GM18861 (cell line): Measurements from ENCODE around the gene PEX6.

Experiments used
- ATAC-seq: cut with Tn5 transposase; IDR thresholded peaks from one replicate; pipeline ENCODE4 v1.9.1; 2021; ENCODE audit not compliant: unreplicated experiment

Gene PEX6, protein sequence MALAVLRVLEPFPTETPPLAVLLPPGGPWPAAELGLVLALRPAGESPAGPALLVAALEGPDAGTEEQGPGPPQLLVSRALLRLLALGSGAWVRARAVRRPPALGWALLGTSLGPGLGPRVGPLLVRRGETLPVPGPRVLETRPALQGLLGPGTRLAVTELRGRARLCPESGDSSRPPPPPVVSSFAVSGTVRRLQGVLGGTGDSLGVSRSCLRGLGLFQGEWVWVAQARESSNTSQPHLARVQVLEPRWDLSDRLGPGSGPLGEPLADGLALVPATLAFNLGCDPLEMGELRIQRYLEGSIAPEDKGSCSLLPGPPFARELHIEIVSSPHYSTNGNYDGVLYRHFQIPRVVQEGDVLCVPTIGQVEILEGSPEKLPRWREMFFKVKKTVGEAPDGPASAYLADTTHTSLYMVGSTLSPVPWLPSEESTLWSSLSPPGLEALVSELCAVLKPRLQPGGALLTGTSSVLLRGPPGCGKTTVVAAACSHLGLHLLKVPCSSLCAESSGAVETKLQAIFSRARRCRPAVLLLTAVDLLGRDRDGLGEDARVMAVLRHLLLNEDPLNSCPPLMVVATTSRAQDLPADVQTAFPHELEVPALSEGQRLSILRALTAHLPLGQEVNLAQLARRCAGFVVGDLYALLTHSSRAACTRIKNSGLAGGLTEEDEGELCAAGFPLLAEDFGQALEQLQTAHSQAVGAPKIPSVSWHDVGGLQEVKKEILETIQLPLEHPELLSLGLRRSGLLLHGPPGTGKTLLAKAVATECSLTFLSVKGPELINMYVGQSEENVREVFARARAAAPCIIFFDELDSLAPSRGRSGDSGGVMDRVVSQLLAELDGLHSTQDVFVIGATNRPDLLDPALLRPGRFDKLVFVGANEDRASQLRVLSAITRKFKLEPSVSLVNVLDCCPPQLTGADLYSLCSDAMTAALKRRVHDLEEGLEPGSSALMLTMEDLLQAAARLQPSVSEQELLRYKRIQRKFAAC

DNA sequence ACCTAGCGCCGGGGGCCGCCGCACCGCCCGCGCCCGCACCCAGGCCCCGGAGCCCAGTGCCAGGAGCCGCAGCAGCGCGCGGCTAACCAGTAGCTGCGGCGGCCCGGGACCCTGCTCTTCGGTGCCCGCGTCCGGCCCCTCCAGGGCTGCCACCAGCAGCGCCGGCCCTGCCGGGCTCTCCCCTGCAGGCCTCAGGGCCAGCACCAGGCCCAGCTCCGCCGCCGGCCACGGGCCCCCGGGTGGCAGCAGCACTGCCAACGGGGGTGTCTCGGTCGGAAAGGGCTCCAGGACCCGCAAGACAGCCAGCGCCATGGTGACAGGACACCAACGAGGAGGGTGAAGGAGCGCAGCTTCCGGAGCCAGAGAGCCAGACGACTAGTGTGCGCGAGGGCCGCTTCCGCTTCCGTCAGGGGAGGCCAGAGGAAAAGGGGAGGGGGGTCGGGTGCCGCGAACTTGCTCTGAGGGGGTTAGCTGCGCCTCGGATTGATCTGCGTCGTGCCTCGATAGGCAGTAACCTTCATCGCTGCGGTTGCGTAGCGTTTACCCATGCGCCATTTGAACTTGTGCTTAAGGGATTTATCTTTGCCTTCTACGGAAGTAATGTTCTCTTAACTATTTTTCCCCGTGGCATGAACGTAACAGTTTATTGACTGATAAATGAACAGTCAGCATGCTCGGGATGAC, at the start of gene PEX6:
Gene PEX6, minus strand, starts transcription at position 343 of the 684 bp plus-strand sequence. Its CDS starts 31 bp downstream, at position 312.
- ATAC-seq = peak; percentile 72

DNA sequence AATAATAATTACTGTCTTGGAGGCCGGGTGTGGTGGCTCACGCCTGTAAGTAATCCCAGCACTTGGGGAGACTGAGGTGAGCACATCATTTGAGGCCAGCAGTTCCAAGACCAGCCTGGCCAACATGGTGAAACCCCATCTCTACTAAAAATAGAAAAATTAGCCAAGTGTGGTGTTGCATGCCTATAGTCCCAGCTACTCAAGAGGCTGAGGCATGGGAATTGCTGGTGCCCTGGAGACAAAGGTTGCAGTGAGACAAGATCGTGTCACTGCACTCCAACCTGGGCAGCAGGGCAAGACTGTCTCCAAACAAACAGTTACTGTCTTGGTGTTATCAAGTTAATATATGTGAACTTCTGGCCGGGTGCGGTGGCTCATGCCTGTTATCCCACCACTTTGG, 47.4 kb upstream of the PEX6 start:
- ATAC-seq = no peak

DNA sequence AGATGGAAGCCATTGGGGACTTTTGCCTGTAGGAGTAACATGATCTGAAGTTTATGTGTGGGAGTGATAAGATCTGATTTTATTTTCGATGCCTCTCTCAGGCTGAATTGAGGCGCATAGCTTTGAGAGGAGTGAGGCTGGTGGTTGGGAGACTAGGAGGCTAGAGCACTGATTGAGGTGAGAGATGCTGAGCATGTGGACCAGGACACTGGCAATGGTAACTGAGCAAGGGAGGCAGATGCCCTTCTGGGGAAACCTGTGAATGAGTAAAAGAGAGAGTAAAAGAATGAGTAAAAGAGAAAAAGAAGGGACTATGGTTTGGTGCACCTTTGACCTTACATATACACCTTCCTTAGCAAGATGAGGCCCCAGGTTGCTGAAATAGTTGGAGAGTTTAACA, 45.5 kb upstream of the PEX6 start:
- ATAC-seq = no peak

DNA sequence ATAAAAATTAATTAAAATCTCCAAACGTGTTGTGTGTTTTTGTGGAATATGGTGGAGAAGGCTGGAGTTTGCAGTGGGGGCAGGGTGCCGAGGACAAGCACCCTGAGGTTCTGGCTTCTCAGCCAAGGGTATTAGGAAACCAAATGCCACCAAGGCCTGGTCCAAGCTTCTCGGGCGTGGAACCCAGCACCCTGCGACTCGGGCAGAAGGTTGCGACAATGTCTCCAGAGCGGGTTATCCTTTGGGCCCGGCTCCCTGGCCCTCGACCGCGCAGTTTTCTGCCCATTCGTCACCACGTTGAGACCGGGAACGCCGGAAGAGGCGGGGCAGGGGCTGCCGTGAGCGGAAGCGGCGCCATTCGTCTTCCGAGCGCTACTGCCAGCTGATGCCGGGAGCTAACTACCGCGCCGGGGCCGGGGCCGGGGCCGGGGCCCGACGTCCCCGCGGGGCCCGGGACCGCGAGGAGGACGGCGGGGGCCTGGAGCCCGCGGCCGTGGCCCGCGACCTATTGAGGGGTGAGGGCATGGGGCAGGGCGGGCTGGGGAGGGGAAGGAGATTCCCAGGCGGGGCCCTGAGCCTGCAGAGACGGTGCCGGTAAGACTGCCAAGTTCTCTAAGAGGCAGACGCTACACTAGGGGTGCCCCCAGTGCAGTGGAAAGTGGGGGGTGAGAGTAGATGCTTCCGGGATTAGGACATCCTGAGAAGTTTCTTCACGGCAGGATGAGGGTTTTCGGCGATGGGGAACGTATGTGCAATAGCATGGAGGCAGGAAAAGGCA, 42.5 kb upstream of the PEX6 start, which contains the start of gene RRP36:
Gene RRP36, plus strand, starts transcription at position 354 of the 778 bp plus-strand sequence. Its CDS starts 32 bp downstream, at position 386.
- peak; percentile 62 for ATAC-seq

DNA sequence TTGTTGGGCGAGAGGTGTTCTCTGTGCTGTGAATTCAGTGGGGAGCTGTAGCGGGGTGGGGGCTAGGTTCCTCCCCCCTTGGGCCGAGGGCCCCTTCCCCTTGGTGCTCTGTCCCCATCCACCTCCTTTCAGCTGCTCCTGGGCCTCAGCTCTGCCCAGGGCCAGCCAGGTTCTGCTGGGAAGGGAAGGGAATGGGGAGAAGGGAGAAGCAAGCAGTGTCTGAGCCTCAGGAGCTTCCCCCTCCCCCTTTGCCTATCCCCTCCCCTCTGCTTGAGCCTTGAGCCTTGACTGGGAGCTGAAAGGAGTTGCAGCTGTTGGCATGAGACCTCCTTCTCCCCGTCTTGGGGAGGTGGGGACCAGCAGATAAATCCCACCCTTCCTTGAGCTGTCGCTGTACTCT, 41.9 kb upstream of the PEX6 start:
- ATAC-seq = no peak

DNA sequence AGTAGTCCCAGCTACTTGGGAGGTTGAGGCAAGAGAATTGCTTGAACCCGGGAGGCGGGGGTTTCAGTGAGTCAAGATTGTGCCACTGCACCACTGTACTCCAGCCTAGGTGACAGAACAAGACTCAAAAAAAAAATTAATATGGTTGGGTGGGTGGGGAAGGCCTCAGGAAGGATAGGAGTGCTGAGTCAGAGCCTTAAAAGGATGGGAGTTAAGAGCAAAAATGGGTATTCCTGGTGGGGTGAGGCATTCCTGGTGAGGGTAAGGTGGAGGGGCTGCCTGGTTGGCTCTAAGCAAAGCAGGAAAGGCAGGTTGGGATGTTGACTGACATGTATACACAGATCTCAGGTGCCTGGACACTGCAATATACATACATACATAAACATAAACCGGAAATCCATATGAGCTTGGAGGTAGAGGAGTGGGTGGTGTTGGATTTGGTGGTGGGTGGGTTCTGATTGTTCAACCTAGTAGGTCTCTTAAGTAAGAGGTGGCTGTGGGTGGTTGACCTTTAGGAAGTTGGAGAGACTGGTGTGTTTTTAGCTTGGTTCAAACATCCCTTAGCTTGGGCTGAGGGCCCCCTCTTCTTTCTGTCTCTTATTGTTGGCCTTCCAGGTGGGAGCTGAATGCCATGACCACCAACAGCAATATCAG, 41.2 kb upstream of the PEX6 start:
- ATAC-seq = no peak

DNA sequence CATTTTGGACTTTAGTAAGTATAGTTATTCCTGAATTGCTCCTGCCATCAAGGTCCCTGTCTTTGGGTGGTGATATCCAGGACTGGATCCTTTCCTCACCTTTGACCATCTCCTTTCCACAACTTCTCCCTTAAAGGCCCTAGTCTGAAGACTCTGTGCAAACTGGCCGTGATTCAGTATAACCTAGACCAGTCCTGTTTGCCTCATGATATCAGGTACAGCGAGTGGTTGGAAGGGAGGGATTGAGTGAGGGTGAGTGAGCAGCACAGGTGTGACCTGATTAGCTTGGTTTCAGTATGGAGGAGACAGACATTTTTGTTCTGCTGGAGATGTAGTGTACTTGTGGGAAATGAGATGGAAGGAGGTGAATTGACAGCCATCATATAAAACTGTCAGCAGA, 40.2 kb upstream of the PEX6 start:
- no peak for ATAC-seq

DNA sequence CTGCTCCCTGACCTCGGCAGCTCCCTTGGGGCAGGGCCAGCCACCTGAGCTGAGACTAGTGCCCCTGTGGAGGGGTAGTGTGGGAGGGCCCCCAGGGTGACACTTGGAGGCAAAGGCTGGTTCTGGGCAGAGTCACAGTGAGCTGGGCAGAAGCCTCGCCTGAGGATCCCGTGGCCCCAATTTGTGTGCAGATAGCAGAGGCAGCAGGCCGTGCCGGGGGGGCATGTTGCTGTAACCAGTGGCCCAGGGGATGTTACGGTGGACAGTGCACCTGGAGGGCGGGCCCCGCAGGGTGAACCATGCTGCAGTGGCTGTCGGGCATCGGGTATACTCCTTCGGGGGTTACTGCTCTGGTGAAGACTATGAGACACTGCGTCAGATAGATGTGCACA, 38.0 kb upstream of the PEX6 start:
- no peak for ATAC-seq

DNA sequence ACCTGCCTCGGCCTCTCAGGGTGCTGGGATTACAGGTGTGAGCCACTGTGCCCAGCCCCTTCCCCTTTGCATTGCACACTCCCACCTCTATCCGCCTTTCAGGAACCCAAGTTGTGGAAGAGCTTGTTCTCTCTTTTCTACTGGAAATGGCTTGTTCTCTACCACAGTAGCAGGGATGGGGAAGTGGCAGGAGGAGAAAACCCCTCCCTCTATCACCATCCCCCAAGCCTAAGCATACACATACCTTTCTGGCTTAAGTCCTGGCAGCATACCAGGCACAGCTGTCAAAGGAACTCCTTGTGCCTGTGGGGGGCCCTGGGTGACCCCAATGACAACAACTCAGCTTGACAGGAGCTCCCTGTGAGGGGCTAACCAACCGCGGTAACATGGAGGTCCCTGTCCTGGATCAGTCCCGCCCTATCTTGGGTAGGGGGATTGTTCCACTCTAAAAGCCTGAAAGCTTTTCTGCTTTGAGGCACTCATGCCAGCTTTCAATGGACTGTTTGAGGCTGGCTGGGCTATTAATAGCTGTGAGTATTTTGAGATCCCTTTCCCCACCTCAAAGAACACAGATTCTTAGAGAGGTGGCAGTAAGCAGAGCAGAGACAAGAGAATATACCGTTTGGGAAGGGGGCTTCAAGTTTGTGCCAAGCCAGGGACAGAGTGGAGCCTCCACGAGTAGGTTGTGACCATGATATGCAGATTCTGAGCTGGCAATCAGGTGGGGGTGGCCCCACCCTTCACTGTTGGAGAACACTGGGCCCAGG, 37.4 kb upstream of the PEX6 start:
- ATAC-seq = no peak

DNA sequence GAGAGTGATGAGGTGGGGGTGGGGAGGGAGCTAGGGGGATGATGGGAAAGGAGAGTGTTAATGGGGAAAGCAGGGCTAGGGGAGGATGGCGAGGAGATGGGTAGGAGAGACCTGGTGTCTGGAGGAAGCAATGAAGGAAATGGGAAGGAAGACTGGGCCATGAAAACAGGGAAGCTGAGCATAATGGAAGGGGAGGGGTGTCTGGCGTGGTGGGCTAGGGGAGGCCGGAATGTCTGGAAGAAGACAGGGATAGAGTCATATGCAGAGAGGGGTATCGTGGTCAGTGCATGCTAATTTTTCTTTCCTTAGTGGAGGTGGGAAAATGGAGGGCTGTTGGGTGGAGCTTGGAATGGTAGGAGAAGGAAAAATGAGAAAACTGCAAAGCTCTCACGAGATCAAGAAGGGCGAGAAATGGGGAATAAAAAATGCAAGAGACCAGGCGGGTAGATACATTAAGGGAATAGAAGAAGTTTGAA, 35.5 kb upstream of the PEX6 start:
- no peak for ATAC-seq

DNA sequence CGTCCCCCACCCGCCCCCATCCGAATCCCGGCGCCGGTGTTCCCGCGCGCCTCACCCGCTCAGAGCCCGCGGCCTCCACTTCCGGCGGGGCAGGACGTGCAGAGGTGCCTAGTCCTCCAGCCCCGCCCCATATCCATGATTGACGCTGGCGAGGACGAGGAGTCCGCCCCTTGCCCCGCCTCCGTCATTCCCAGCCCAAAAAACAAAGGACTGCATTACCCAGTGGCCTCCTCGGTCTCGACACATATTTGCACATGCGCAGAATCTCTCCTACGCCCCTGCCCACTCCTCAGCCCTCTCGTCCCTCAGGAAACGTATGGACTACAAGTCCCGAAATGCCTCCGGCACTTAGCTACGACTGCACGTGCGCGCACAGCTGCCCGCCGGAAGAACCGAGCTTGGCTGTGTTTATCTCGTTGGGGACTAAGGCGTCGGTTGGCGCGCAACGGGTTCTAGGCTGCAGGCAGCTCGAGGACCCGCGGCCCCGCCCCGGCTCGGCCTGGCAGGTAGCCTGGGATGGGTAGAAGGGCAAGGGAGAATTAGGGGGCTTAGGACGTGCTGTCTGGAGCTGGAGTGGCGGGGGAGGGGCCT, 35.0 kb upstream of the PEX6 start, which contains the start of the genes KLHDC3 and MEA1:
Gene KLHDC3, plus strand, starts transcription at position 407 of the 591 bp plus-strand sequence. CDS start 2,944 bp downstream, outside the sequence.
Gene MEA1, minus strand, starts transcription at position 104 of the 591 bp plus-strand sequence. CDS start 133 bp downstream, outside the sequence.
- peak; percentile 91 for ATAC-seq

DNA sequence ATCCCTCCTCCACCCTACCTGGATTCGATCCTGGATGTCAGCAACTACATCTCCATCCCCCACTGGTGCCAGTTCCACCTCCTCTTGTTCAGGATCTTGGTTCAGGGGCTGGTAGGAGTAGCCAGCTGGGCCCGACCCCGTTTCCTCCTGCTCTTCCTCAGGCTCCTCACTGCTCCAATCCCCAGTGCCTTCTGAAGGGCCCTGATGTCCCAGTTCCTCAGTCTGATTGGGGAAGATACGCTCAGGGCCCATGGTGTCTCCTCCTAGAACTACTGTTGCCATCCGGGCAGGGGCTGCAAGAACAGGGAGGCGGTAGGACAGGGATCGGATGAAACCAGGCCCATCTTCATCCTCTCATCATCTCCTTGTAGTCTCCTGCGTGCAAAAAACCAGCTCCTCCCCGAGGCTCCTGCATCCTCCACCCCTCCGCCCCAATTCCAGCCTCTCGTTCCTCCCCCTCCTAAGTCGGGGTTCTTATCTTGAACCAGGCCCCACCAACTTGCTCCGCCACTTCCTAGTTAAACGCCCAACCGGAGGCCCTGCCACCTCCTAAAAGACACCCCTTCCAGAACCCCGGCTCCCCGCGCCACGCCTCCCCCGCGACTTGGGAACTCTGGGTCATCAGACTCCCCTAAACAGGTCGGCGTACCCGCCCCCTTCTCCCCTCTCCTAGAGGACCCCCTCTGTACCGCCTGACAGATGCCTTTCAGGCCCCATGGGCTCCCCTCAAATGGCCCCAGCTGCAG, 34.3 kb upstream of the PEX6 start:
- ATAC-seq = no peak

DNA sequence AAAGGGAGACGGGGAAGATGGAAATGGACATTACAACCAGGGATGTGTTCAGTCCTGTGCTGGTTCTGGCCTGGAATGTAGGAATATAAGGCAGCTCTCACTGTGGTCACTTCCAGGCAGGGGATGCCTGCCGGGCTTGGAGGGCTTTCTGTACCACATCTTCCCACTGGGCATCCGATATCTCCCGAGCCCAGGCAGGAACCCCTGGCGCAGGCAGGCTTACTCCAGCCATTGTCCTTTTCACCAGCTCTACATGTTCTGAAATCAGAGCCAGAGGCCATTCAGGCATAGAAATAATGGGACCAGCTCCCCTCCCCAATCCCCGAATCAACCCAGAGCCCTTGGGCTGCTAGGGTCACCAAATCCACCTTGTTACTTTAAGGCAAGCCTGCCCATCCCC, 33.4 kb upstream of the PEX6 start:
- no peak for ATAC-seq

DNA sequence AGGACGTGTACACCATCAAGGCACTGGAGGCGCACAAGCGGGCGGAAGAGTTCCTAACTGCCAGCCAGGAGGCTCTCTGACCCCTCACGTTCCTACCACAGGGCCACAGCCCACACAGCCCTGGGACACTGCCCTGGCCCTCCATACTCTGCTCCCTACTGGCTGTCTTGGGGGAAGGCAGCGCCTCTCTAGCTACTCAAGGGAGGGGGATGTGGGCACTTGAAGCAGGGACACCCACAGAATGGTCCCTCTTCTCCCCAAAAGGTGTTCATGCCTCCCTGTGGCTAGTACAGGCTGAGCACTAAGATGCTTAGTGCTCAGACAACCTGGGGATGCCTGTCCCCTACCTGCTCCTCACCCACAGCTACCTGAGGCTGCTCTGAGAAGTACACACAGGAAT, 32.2 kb upstream of the PEX6 start:
- ATAC-seq = no peak

DNA sequence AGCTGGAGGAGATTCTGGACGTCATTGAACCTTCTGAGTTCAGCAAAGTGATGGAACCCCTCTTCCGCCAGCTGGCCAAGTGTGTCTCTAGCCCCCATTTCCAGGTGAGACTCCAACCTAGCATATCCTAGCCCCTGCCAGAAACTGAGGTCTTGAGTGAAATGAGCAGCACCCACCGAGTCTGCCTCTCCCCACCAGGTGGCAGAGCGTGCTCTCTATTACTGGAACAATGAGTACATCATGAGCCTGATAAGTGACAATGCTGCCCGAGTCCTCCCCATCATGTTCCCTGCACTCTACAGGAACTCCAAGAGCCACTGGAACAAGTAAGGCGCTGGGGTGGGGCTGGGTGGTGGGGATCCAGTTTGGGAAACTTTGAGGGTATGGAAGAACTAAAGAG, 30.1 kb upstream of the PEX6 start:
- ATAC-seq = no peak

DNA sequence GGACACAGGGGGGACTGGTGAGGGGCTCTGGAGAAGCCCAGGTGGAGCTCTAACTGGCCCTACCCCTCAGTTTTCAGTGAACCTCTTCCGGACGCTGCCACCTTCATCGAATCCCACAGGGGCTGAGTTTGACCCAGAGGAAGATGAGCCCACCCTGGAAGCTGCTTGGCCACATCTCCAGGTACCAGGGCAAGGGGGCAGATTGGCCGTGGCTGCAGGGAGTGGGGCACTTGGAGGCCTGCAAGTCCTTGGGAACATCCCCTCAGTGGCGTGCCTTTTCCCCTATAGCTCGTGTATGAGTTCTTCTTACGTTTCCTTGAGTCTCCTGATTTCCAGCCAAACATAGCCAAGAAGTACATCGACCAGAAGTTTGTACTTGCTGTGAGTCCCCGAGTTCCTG, 28.1 kb upstream of the PEX6 start:
- ATAC-seq = no peak

DNA sequence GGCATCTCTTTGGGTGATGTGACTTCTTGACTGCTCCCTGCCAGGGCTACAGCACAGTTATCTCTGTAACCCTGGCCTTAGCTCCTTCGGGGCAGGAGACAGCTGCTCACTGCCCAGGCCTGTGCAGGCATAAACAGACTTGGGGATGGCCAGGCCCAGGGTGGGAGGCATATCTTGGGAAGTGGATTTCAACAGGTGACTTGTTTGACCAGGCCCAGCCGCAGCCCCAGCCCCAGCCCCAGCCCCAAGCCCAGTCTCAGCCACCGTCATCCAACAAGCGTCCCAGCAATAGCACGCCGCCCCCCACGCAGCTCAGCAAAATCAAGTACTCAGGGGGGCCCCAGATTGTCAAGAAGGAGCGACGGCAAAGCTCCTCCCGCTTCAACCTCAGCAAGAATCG, 27.3 kb upstream of the PEX6 start:
- ATAC-seq = no peak

DNA sequence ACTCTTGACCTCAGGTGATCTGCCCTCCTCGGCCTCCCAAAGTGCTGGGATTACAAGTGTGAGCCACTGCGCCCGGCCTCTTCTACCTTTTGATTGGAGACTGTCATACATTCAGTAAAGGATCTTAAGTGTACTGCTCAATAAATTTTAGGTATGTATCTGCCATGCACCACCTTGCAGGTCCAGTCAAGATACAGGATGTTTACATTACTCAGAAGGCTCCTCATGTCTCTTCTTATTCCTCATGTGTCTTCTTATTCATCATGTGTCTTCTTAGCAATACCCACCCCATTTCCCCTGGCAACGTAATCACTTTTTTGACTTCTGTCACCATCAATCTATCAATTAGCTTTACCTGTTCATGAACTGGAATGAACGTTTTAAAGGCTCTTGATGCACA, 26.9 kb upstream of the PEX6 start:
- ATAC-seq = no peak
